Parathyroid adenoma (tissue), 2 donors: ENCODE measurements around the gene VAV3.

ENCODE experiments used
- H2AFZ ChIP-seq: fragments of 300-600 bp; sonication (generic); one replicate; pipeline ENCODE4 v1.7.0; 2017; ENCODE audit warnings: antibody characterized with exemption, mild to moderate bottlenecking
- H3K27ac ChIP-seq: fragments of 300-600 bp; sonication (generic); one replicate; pipeline ENCODE4 v1.7.0; 2017
- H3K27me3 ChIP-seq: fragments of 300-600 bp; sonication (generic); one replicate; pipeline ENCODE4 v1.7.0; 2017; ENCODE audit warnings: low read length; ENCODE audit not compliant: control insufficient read depth, insufficient read depth
- H3K36me3 ChIP-seq: fragments of 300-600 bp; sonication (generic); one replicate; pipeline ENCODE4 v1.7.0; 2017; ENCODE audit warnings: low read length; ENCODE audit not compliant: control insufficient read depth, insufficient read depth
- H3K4me1 ChIP-seq: fragments of 300-600 bp; sonication (generic); one replicate; pipeline ENCODE4 v1.7.0; 2017; ENCODE audit warnings: control low read depth
- H3K4me2 ChIP-seq: fragments of 300-600 bp; sonication (generic); one replicate; pipeline ENCODE4 v1.7.0; 2017; ENCODE audit warnings: low read length
- H3K4me3 ChIP-seq: fragments of 300-600 bp; sonication (generic); one replicate; pipeline ENCODE4 v1.7.0; 2017; ENCODE audit warnings: low read depth, low read length
- H3K79me2 ChIP-seq: fragments of 300-600 bp; sonication (generic); one replicate; pipeline ENCODE4 v1.7.0; 2017; ENCODE audit warnings: control low read depth
- H3K9ac ChIP-seq: fragments of 300-600 bp; sonication (generic); one replicate; pipeline ENCODE4 v1.7.0; 2017; ENCODE audit warnings: mild to moderate bottlenecking
- H3K9me3 ChIP-seq: fragments of 300-600 bp; sonication (generic); one replicate; pipeline ENCODE4 v1.7.0; 2017; ENCODE audit warnings: low read length; ENCODE audit not compliant: control insufficient read depth
- TF ChIP-seq, protein P1 (sequence below): fragments of 300-600 bp; sonication (generic); IDR thresholded peaks from one replicate; pipeline ENCODE4 v1.7.0; 2017; ENCODE audit warnings: antibody characterized with exemption, mild to moderate bottlenecking
- donor health status: primary hyperparathyroidism.

VAV3 gene

DNA sequence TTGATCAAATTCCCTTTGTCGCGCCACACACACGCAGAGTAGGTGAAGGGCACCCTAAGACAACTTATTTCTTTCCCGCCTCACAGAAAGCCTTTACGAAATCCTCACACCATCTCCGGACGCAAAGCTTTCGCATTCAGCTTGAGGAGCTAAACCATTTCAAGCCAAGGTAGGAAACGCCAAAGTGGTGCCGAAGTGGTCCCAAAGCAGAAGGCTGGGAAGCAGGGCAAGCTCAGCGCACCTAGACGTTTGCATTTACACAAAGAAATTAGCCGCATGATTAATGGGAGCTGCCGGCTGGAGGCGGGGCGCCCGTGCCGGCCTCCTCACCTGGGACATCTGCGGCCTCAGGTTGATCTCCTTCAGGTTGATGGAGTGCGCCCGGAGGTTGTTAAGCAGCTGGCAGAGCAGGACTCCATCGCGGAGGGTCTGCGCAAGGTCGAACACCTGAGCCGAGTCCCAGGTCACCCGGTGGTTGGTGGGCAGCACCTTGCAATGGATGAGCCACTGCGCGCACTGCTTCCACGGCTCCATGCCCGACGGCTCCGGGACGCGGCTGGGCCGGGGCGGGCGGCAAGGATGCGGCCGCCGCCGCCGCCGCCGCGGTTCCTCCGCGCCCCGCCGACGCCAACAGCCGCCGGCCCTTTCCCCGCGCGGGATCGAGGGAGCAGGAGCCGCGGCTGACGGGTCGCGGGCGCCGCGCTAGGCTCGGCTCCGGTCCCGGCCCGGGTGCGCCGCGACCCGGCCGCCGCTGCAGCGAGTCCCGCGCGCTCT, 457 bp downstream of the VAV3 start:
- Histone ChIP-seq H3K79me2 (no peaks in the 10 kb centered on the region), H3K4me2 (peak overlapping the region; percentile 80), H3K9me3 (no peaks in the 10 kb centered on the region), H3K36me3 (no peaks in the 10 kb centered on the region), H2AFZ (peak overlapping the region; percentile 50), H3K4me1 (no peaks in the 10 kb centered on the region), H3K4me3 (peak overlapping the region; percentile 63), H3K27me3 (no peaks in the 10 kb centered on the region), H3K9ac (no peak overlapping the region), H3K27ac (peak overlapping the region; percentile 49)
- TF ChIP-seq, protein P1, sequence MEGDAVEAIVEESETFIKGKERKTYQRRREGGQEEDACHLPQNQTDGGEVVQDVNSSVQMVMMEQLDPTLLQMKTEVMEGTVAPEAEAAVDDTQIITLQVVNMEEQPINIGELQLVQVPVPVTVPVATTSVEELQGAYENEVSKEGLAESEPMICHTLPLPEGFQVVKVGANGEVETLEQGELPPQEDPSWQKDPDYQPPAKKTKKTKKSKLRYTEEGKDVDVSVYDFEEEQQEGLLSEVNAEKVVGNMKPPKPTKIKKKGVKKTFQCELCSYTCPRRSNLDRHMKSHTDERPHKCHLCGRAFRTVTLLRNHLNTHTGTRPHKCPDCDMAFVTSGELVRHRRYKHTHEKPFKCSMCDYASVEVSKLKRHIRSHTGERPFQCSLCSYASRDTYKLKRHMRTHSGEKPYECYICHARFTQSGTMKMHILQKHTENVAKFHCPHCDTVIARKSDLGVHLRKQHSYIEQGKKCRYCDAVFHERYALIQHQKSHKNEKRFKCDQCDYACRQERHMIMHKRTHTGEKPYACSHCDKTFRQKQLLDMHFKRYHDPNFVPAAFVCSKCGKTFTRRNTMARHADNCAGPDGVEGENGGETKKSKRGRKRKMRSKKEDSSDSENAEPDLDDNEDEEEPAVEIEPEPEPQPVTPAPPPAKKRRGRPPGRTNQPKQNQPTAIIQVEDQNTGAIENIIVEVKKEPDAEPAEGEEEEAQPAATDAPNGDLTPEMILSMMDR = no peak

- H3K27ac ChIP-seq = peak overlapping the region; percentile 49
- peak overlapping the region; percentile 80 for H3K4me2 ChIP-seq
- no peak overlapping the region for H3K9ac ChIP-seq
- H3K4me1 ChIP-seq = no peaks in the 10 kb centered on the region
- H3K79me2 ChIP-seq = no peaks in the 10 kb centered on the region
- H3K27me3 ChIP-seq = no peaks in the 10 kb centered on the region
- TF ChIP-seq, protein P1 = no peak
- H3K4me3 ChIP-seq = peak overlapping the region; percentile 63
- H2AFZ ChIP-seq = peak overlapping the region; percentile 42
- H3K9me3 ChIP-seq = no peaks in the 10 kb centered on the region
- no peaks in the 10 kb centered on the region for H3K36me3 ChIP-seq
Observed at GRCh38 chr1:107963601-107964335, 1.2 kb downstream of the VAV3 start.

- Histone ChIP-seq H3K9ac (no peak overlapping the region), H3K9me3 (no peaks in the 10 kb centered on the region), H3K27me3 (no peaks in the 10 kb centered on the region), H3K4me1 (no peaks in the 10 kb centered on the region), H2AFZ (no peak overlapping the region), H3K4me2 (no peak overlapping the region), H3K79me2 (no peaks in the 10 kb centered on the region), H3K27ac (no peak overlapping the region), H3K36me3 (no peaks in the 10 kb centered on the region), H3K4me3 (no peak overlapping the region)
- TF ChIP-seq, protein P1 = no peak
Observed at GRCh38 chr1:107963008-107963407, 2.0 kb downstream of the VAV3 start.

DNA sequence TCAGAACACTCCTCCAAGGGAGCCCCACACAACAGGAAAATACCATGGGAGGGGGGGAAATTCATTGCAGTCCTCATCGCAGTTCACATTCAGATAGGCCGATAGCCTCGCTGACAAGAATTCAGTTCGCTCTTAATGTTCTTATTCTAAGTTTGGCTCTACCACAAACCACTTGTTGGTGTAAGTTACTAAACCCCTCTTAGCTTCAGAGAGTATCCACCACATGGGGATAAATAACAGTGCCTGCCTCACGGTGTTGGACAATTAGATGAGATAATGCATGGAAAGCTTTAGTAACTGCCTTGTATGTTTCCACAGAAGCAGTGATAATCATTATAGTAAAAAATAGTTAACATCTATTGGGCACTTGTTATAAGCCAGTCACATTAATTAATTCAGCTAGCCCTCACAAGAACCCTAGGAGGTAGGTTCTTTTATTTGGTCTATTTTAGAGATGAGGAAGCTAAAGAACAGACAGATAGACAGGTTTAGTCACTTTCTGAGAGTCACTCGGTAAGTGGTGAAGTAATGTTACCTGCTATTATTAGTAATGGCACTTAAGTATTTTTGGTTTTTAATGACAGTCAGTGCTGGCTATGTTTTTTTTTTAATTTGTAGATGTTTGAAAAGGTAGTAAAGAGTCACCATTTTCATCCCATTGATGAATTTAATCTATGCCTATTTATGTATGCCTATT, 10.1 kb downstream of the VAV3 start:
- H3K79me2 ChIP-seq = no peaks in the 10 kb centered on the region
- H3K4me1 ChIP-seq = no peaks in the 10 kb centered on the region
- no peak overlapping the region for H2AFZ ChIP-seq
- no peak overlapping the region for H3K9ac ChIP-seq
- H3K4me3 ChIP-seq = no peak overlapping the region
- H3K27ac ChIP-seq = no peak overlapping the region
- no peaks in the 10 kb centered on the region for H3K9me3 ChIP-seq
- no peaks in the 10 kb centered on the region for H3K36me3 ChIP-seq
- TF ChIP-seq, protein P1 = no peak
- no peak overlapping the region for H3K4me2 ChIP-seq
- H3K27me3 ChIP-seq = no peaks in the 10 kb centered on the region
